Endodermal cell (in vitro differentiated cells): Measurements from ENCODE around the gene LONRF2. TPM values are rescaled to one million over a fixed set of nuclear protein-coding genes. Genes with fewer than 3 reads are reported as not detected.
A peak's percentile ranks its signal among the peaks of the same experiment; 100 is the strongest.

Experiments
- DNase-seq: peaks from one replicate; pipeline ENCODE4 v3.0.0-alpha.2; 2017
- H3K27ac ChIP-seq: 2 replicates; pipeline ENCODE4 v1.5.1; 2013; ENCODE audit warnings: mild to moderate bottlenecking, low read depth, low read length, moderate library complexity
- H3K27me3 ChIP-seq: 2 replicates; pipeline ENCODE4 v1.6.1; 2013; ENCODE audit warnings: mild to moderate bottlenecking, low read length, moderate library complexity; ENCODE audit not compliant: insufficient read depth, control insufficient read depth, poor library complexity, severe bottlenecking
- H3K36me3 ChIP-seq: 2 replicates; pipeline ENCODE4 v1.7.0; 2013; ENCODE audit warnings: mild to moderate bottlenecking, low read length, moderate library complexity; ENCODE audit not compliant: control insufficient read depth, insufficient read depth
- H3K4me1 ChIP-seq: one replicate; pipeline ENCODE4 v1.7.0; 2013; ENCODE audit warnings: low read length; ENCODE audit not compliant: control insufficient read depth, insufficient read depth
- H3K4me3 ChIP-seq: 2 replicates; pipeline ENCODE4 v1.5.1; 2013; ENCODE audit warnings: mild to moderate bottlenecking, low read length, moderate library complexity
- H3K9ac ChIP-seq: 2 replicates; pipeline ENCODE4 v1.6.1; 2013; ENCODE audit warnings: mild to moderate bottlenecking, low read length, moderate library complexity; ENCODE audit not compliant: poor library complexity, severe bottlenecking; ENCODE audit errors: extremely low read depth
- H3K9me3 ChIP-seq: 2 replicates; pipeline ENCODE4 v1.6.1; 2013; ENCODE audit warnings: mild to moderate bottlenecking, low read length, moderate library complexity; ENCODE audit not compliant: control insufficient read depth
- H3K27ac Mint-ChIP-seq: 2 replicates; pipeline ENCODE4 v1.8.0; 2020; ENCODE audit warnings: mixed read lengths
- H3K27me3 Mint-ChIP-seq: 2 replicates; pipeline ENCODE4 v1.8.0; 2021; ENCODE audit warnings: mild to moderate bottlenecking, mixed read lengths; ENCODE audit not compliant: insufficient read depth
- H3K36me3 Mint-ChIP-seq: 2 replicates; pipeline ENCODE4 v1.8.0; 2020; ENCODE audit warnings: low read depth, mixed read lengths
- H3K4me1 Mint-ChIP-seq: 2 replicates; pipeline ENCODE4 v1.8.0; 2020; ENCODE audit warnings: mixed read lengths
- H3K4me3 Mint-ChIP-seq: 2 replicates; pipeline ENCODE4 v1.8.0; 2020; ENCODE audit warnings: mild to moderate bottlenecking, moderate library complexity, mixed read lengths
- H3K9me3 Mint-ChIP-seq: 2 replicates; pipeline ENCODE4 v1.8.0; 2020; ENCODE audit warnings: mild to moderate bottlenecking, mixed read lengths
- CTCF ChIP-seq: fragments of 200-600 bp; sonication (generic); conservative IDR thresholded peaks from 2 replicates; pipeline ENCODE4 v1.5.0; 2021; ENCODE audit warnings: antibody characterized with exemption, mild to moderate bottlenecking
- WGBS, 2 experiments: methylation state at CpG; one replicate each; pipeline versions ENCODE4 v1.1.5 to v1.1.7; 2013; ENCODE audit warnings: missing lambda C conversion rate in 2 of 2, mixed read lengths in 1 of 2; ENCODE audit not compliant: insufficient coverage in 1 of 2, insufficient read length in 1 of 2; 5-methylcytosine and 5-hydroxymethylcytosine counted together
- total RNA-seq, 2 donors: library from RNA; stranded (reverse); fragmentation: NEBNext Ultra II Directional in 1 of 2; extraction: Animal tissue kit (Norgen Biotek cat#: 25700) in 1 of 2; gene quantifications; 2 replicates in 1 of 2; 3 replicates in 1 of 2; pipeline ENCODE4 v1.2.1, GENCODE V29; 2021

LONRF2 gene
- total RNA-seq, 2 donors from 2014 or later, result 0.40 to 0.71 TPM

GRCh38 chr2:100264121-100264520 lies 58.2 kb downstream of the LONRF2 start:
- Mint-ChIP-seq H3K27ac (no peak overlapping the region), H3K4me1 (no peaks in the 10 kb centered on the region), H3K9me3 (no peaks in the 10 kb centered on the region), H3K36me3 (no peaks in the 10 kb centered on the region), H3K4me3 (no peak overlapping the region), H3K27me3 (peaks cover 1% of the 10 kb centered on the region)
- Histone ChIP-seq H3K4me1 (no peaks in the 10 kb centered on the region), H3K36me3 (no peaks in the 10 kb centered on the region), H3K9me3 (no peaks in the 10 kb centered on the region), H3K9ac (no peak overlapping the region), H3K27me3 (no peaks in the 10 kb centered on the region), H3K4me3 (no peak overlapping the region), H3K27ac (no peak overlapping the region)
- no peak for TF ChIP-seq CTCF
- 90 to 91% methylated on average over 4 to 8 of the region's 8 CpGs for WGBS, 2 experiments
- no peak for DNase-seq

- Mint-ChIP-seq H3K4me1 (no peaks in the 10 kb centered on the region), H3K9me3 (no peaks in the 10 kb centered on the region), H3K27ac (no peak overlapping the region), H3K4me3 (peak overlapping the region; percentile 37), H3K36me3 (no peaks in the 10 kb centered on the region), H3K27me3 (peaks cover 1% of the 10 kb centered on the region)
- WGBS, 2 experiments, result 15 to 17% methylated on average over 5 to 13 of the region's 13 CpGs
- H3K36me3 ChIP-seq, result no peaks in the 10 kb centered on the region
- H3K9ac ChIP-seq, result no peak overlapping the region
- no peaks in the 10 kb centered on the region for H3K4me1 ChIP-seq
- peak; percentile 98 for TF ChIP-seq CTCF
- H3K4me3 ChIP-seq, result no peak overlapping the region
- no peaks in the 10 kb centered on the region for H3K27me3 ChIP-seq
- H3K27ac ChIP-seq, result no peak overlapping the region
- DNase-seq, result peak; percentile 91
- H3K9me3 ChIP-seq, result no peaks in the 10 kb centered on the region
Measured at GRCh38 chr2:100262555-100263320, 59.6 kb downstream of the LONRF2 start.

- Mint-ChIP-seq H3K4me3 (no peak overlapping the region), H3K9me3 (no peaks in the 10 kb centered on the region), H3K27me3 (peaks cover 1% of the 10 kb centered on the region), H3K36me3 (no peaks in the 10 kb centered on the region), H3K27ac (no peak overlapping the region), H3K4me1 (no peaks in the 10 kb centered on the region)
- no peaks in the 10 kb centered on the region for H3K36me3 ChIP-seq
- no peak overlapping the region for H3K27ac ChIP-seq
- no peaks in the 10 kb centered on the region for H3K4me1 ChIP-seq
- no peak overlapping the region for H3K4me3 ChIP-seq
- no peaks in the 10 kb centered on the region for H3K9me3 ChIP-seq
- TF ChIP-seq CTCF, result no peak
- DNase-seq, result no peak
- WGBS, 2 experiments, result 94 to 96% methylated on average over 4 of the region's 4 CpGs
- no peaks in the 10 kb centered on the region for H3K27me3 ChIP-seq
- H3K9ac ChIP-seq, result no peak overlapping the region
Measured at GRCh38 chr2:100262046-100262445, 60.3 kb downstream of the LONRF2 start.
